Stimulated activated CD8-positive, alpha-beta memory T cell treated with anti-CD3 and anti-CD28 coated beads, Interleukin-7, amount 100 ng/mL, for 4 hours (primary cell): ENCODE measurements around the gene TPM2.
A peak's percentile ranks its signal among the peaks of the same experiment; 100 is the strongest.

Source experiments
- DNase-seq, 2 donors: peaks; one replicate each; pipeline ENCODE4 v3.0.0-alpha.2; 2020; ENCODE audit warnings: low read depth in 2 of 2

Gene TPM2

DNA sequence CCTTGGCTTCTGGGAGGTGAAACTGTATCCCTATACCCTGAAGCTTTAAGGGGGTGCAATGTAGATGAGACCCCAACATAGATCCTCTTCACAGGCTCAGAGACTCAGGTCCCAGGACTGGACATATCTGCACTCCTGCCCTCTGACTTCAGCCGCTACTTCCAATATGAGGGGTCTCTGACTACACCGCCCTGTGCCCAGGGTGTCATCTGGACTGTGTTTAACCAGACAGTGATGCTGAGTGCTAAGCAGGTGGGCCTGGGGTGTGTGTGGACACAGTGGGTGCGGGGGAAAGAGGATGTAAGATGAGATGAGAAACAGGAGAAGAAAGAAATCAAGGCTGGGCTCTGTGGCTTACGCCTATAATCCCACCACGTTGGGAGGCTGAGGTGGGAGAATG is 10.6 kb downstream of the TPM2 start:
- DNase-seq, result no peak

- DNase-seq, result peak in 1 of 2 donors; percentile 16
Measured at GRCh38 chr9:35675732-35676392, 13.9 kb downstream of the TPM2 start.

GRCh38 chr9:35675204-35675603 is 14.5 kb downstream of the TPM2 start:
- no peak for DNase-seq

GRCh38 chr9:35674025-35674361 is 15.7 kb downstream of the TPM2 start:
- no peak for DNase-seq

- DNase-seq, result no peak
Measured at GRCh38 chr9:35673132-35674024, 16.3 kb downstream of the TPM2 start, which contains the start of gene CA9. Gene CA9 (plus strand): TSS chr9:35673928. CDS start chr9:35673960, 32 bp downstream.

DNA sequence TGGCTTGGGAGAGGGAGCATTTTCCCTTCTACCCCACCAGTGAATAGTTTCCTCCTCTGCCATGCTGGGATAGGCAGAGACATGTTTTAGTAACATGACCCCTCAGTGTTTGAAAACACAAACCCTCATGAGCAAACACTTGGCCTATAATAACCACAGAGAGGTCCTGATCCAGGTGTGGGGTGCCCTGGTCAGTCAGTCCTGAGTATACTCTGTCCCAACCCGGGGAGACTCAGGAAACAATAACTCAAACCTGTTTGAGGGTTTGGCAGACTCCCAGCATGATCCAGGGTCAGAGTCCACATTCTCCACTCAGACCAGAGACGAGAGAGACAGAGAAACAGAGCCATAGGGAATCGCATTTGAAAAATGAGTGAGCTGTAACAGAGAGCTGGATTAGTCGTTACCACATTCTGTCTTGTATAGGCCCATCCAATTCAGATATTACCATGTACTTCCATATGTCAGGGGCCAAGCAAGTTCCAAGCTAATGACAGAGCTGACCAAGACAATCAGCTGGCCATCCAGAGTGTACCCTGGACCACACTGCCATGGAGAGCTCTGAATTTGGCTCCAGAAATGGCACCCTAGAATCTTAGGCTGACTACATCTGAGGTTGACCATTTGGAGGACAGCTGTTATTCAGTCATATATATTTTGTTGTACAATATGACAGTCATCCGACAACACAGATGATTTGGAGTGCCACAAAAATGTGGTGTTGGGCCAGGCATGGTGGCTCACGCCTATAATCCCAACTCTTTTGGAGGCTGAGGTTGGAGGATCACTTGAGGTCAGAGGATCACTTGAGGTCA is 20.2 kb downstream of the TPM2 start:
- no peak for DNase-seq

- DNase-seq, result no peak
Measured at GRCh38 chr9:35667939-35668338, 21.8 kb downstream of the TPM2 start.

DNA sequence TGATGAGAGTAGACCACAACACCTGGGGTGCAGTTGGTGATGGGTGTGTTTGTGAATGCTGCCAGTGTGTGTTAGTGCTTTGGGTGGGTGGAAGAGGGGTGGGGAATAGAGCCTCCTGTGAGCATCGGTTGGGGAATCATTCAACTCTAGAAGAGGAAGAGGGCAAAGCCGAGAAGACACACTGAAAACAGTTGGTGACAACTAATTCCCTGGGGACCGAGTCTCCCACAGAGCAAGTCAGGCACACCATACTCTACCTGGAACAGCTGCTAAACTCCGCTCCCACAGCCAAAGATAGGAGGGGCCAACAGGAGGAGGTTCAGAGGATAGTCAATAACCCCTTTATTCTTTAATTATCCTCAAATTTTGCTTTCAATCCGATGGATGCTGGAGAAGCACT is 23.2 kb downstream of the TPM2 start:
- no peak for DNase-seq

DNA sequence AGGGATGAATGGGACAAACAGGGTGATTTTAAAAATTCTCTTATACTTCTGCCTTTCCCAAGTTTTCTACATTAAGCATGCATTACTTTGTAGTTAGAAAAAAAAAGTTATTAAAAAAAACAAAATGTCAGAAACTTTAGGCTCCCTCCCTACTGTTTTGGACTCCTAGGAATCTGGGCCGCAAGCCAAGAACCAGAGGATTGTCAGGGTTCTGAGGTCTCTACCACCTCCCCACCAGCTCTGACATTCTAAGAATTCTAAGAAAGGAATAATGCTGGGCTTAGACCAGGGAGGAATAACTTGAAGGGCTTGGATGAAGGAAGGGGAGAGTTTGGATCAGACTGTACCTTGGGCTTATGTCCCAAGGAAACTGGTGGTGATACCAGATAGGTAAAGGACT is 23.7 kb downstream of the TPM2 start:
- no peak for DNase-seq

DNA sequence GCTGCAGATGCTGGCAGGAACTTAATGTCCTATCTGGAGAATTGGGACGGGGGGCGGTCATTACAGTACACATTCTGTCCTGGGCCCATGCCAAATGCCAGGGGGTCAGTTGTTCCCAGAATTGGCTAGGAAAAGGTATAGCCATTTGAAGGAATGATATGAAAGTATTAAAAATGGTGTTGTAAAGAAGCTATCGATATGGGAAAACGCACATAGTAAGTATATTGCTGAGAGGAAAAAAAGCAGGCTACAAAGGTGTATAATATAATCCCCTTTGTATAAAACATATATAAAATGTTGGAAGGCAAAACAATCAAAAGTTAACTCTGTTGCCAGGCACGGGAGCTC is 24.3 kb downstream of the TPM2 start:
- no peak for DNase-seq

DNA sequence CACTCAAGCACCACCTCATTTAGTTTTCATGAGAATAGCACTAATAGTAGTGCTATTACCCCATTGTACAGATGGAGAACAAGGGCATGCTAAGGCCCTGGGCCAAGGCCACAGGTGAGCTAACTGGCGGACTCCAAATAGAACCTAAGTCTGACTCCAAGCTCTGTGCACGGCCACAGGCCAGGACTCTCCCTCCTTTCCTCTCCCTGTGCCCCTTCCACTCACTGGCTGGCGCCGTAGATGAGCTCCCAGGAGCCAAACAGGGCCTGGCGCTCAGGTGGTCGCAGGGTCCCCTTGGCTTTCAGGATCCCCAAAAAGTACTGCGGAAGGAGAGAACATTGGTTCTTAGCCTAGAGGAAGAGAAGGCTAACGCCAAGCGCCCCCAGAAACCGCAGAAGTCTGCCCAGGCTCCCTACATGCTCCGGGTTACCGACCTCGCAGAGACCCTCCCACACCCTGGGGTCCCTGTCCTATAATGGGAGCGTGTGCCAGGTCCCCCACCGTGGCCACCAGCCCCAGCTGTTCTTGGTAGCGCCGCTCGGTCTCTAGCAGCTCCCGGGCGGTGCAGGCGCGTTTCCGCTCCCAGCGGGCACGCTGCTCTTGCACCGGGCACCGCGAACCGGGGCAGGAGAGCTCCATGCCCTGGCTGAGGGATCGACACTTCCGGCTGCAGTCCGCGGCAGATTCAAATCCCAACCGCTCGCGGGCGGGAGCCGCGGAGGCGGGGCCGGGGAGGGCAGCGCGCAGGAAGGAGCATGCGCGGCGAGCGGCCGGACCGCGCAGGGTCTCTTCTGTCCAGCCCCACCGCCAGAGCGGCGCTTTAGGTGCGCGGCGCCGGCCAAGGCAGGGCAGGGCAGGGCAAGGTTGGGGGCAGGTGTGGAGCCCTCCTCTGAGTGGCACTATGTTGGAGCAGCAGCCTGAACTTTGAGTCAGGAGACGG is 24.9 kb downstream of the TPM2 start, which contains the start of gene ARHGEF39:
ARHGEF39 (minus strand) TSS at position 665 of the 940 bp plus-strand sequence; CDS start at position 639, 26 bp downstream.
- DNase-seq, result peak in 1 of 2 donors; percentile 55

- DNase-seq, result no peak
Measured at GRCh38 chr9:35662437-35662836, 27.3 kb downstream of the TPM2 start.

- DNase-seq, result no peak
Measured at GRCh38 chr9:35661756-35662350, 27.9 kb downstream of the TPM2 start.

DNA sequence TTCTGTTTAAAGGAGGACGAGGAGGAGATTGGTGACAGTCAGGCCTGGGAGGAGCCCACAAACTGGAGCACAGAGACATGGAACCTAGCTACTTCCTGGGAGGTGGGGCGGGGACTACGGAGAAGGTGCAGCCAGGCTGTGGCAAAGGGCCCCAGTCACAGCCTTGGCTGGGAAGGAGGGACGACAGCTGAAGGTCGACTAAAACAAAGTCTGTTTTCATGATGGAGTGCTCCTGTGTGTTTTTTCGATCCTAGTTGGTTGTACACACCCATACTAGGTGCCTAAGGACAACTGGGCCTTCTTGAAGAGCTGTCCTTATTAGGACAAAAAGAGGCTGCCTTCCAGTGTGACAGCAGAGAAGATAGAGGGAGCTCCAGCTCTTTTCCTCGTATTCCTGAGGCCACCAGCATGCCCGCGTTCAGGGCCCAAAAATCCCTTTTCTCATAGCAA is 28.7 kb downstream of the TPM2 start:
- no peak for DNase-seq

- DNase-seq, result no peak
Measured at GRCh38 chr9:35659340-35659739, 30.4 kb downstream of the TPM2 start.

DNA sequence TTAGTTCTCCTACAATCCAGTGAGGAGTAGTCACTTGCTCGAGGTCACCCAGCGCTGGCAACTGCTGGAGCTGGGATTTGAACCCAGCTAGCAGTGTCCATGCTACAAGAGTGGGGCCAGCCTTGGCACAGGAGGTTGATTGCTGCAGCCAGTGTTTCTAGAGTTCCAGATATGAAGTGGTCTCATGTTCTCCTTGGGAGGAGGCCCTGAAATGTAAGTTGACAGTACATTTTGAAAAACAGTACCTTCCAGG is 30.8 kb downstream of the TPM2 start:
- no peak for DNase-seq

GRCh38 chr9:35658137-35658967 is 31.4 kb downstream of the TPM2 start, which contains the start of gene CCDC107:
Gene CCDC107 (plus strand): TSS chr9:35658292. CDS start chr9:35658380, 88 bp downstream.
- peak; percentile 58 to 77 for DNase-seq

DNA sequence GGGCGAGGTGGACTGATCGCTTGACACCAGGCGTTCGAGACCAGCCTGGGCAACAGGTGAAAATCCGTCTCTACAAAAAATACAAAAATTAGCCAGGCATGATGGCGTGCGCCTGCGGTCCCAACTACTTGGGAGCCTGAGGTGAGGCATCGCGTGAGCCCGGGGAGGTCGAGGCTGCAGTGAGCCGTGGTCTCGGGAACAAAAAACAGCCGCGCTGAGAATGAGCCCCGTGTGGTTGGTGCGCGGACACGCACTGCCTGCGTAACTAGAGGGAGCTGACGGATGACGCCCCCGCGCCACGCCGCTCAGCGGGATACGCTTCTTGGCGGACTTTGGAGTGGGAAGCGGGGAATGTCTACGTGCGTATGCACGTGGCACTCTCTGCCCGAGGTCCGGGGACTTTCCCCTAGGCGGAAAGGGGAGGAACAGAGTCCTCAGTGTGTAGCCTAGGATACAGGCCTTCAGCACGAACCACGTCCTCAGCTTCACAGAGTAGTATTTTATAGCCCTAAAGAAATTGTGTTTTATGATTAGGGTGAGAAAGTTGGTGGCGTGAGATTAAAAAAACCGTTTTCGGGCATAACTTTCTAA is 32.1 kb downstream of the TPM2 start, which contains the start of gene RMRP:
RMRP (minus strand) TSS at position 474 of the 591 bp plus-strand sequence.
- DNase-seq, result peak; percentile 92 to 94

GRCh38 chr9:35656831-35657545 is 32.7 kb downstream of the TPM2 start:
- no peak for DNase-seq
